Neuronal stem cell (in vitro differentiated cells): ENCODE measurements around the gene LYPD3.

Experiments used
- DNase-seq: peaks from one replicate; pipeline ENCODE4 v3.0.0-alpha.2; 2013; ENCODE audit warnings: low spot score
- H2AFZ ChIP-seq: one replicate; pipeline ENCODE4 v1.6.1; 2013; ENCODE audit warnings: mild to moderate bottlenecking, low read length, inconsistent platforms
- H2AK5ac ChIP-seq: 2 replicates; pipeline ENCODE4 v1.6.1; 2013; ENCODE audit warnings: low read depth, mild to moderate bottlenecking, inconsistent platforms, low read length, moderate library complexity, mixed read lengths
- H2BK120ac ChIP-seq: 2 replicates; pipeline ENCODE4 v1.6.1; 2013; ENCODE audit warnings: low read depth, mild to moderate bottlenecking, inconsistent platforms, low read length, moderate library complexity, mixed read lengths
- H2BK12ac ChIP-seq: one replicate; pipeline ENCODE4 v1.6.1; 2013; ENCODE audit warnings: low read length, inconsistent platforms
- H2BK15ac ChIP-seq: 2 replicates; pipeline ENCODE4 v1.6.1; 2013; ENCODE audit warnings: mild to moderate bottlenecking, low read length, inconsistent platforms, mixed read lengths
- H2BK5ac ChIP-seq: one replicate; pipeline ENCODE4 v1.6.1; 2013; ENCODE audit warnings: inconsistent platforms, mild to moderate bottlenecking, low read length, moderate library complexity
- H3K14ac ChIP-seq: one replicate; pipeline ENCODE4 v1.6.1; 2013; ENCODE audit warnings: low read length, inconsistent platforms
- H3K18ac ChIP-seq: 2 replicates; pipeline ENCODE4 v1.6.1; 2013; ENCODE audit warnings: low read length, inconsistent platforms
- H3K23ac ChIP-seq: 2 replicates; pipeline ENCODE4 v1.6.1; 2013; ENCODE audit warnings: low read depth, mild to moderate bottlenecking, mixed read lengths, low read length, inconsistent platforms; ENCODE audit not compliant: poor library complexity
- H3K27ac ChIP-seq: replicated peaks from 3 replicates; pipeline ENCODE4 v1.5.1; 2013; ENCODE audit warnings: low read length, inconsistent platforms
- H3K27me3 ChIP-seq, 3 experiments: 2 replicates each; pipeline ENCODE4 v1.6.1; 2013; ENCODE audit warnings: low read length in 3 of 3, mild to moderate bottlenecking in 2 of 3, inconsistent platforms in 1 of 3, low read depth in 1 of 3, mixed read lengths in 1 of 3, moderate library complexity in 1 of 3; ENCODE audit not compliant: control insufficient read depth in 3 of 3, insufficient read depth in 3 of 3
- H3K36me3 ChIP-seq, 2 donors: replicated peaks in 1 of 2; 2 replicates each; pipeline ENCODE4 v1.6.1; 2013; ENCODE audit warnings: low read length in 2 of 2; ENCODE audit not compliant: control insufficient read depth in 2 of 2, insufficient read depth in 2 of 2
- H3K4ac ChIP-seq: 2 replicates; pipeline ENCODE4 v1.6.1; 2013; ENCODE audit warnings: inconsistent platforms, mild to moderate bottlenecking, low read length, moderate library complexity
- H3K4me1 ChIP-seq, 2 donors: 1 replicate in 1 of 2; 2 replicates in 1 of 2; pipeline ENCODE4 v1.6.1; 2013; ENCODE audit warnings: low read length in 2 of 2, low read depth in 1 of 2; ENCODE audit not compliant: control insufficient read depth in 2 of 2, insufficient read depth in 1 of 2
- H3K4me2 ChIP-seq: one replicate; pipeline ENCODE4 v1.6.1; 2013; ENCODE audit warnings: mild to moderate bottlenecking, low read length, inconsistent platforms; ENCODE audit not compliant: insufficient read depth, poor library complexity, severe bottlenecking
- H3K4me3 ChIP-seq, 2 donors: 2 replicates each; pipeline ENCODE4 v1.5.1; 2013; ENCODE audit warnings: low read length in 2 of 2, mild to moderate bottlenecking in 2 of 2, inconsistent platforms in 1 of 2, moderate library complexity in 1 of 2
- H3K79me1 ChIP-seq: one replicate; pipeline ENCODE4 v1.6.1; 2013; ENCODE audit warnings: low read depth, mild to moderate bottlenecking, inconsistent platforms, low read length, moderate library complexity
- H3K9ac ChIP-seq: one replicate; pipeline ENCODE4 v1.6.1; 2013; ENCODE audit warnings: mild to moderate bottlenecking, low read depth, low read length, inconsistent platforms; ENCODE audit not compliant: poor library complexity
- H3K9me3 ChIP-seq, 2 donors: replicated peaks in 1 of 2; 2 replicates each; pipeline versions ENCODE3 to v1.6.1; 2013; ENCODE audit warnings: low read length in 2 of 2, mild to moderate bottlenecking in 2 of 2, inconsistent platforms in 1 of 2, low read depth in 1 of 2, mixed read lengths in 1 of 2, moderate library complexity in 1 of 2; ENCODE audit not compliant: control insufficient read depth in 2 of 2, insufficient read depth in 1 of 2
- H4K8ac ChIP-seq: one replicate; pipeline ENCODE4 v1.6.1; 2013; ENCODE audit warnings: low read depth, mild to moderate bottlenecking, inconsistent platforms, low read length, moderate library complexity
- H4K91ac ChIP-seq: one replicate; pipeline ENCODE4 v1.6.1; 2013; ENCODE audit warnings: low read length, low read depth, mild to moderate bottlenecking, inconsistent platforms; ENCODE audit not compliant: poor library complexity
- WGBS, 2 donors: extraction: QIAGEN DNeasy Blood & Tissue Kit; methylation state at CpG; one replicate each; pipeline ENCODE4 v1.1.7; 2013; ENCODE audit warnings: missing lambda C conversion rate in 2 of 2, mixed read lengths in 1 of 2; ENCODE audit not compliant: insufficient read length in 2 of 2, insufficient replicate concordance in 1 of 2; ENCODE audit errors: extremely low coverage in 2 of 2; 5-methylcytosine and 5-hydroxymethylcytosine counted together

The LYPD3 gene

DNA sequence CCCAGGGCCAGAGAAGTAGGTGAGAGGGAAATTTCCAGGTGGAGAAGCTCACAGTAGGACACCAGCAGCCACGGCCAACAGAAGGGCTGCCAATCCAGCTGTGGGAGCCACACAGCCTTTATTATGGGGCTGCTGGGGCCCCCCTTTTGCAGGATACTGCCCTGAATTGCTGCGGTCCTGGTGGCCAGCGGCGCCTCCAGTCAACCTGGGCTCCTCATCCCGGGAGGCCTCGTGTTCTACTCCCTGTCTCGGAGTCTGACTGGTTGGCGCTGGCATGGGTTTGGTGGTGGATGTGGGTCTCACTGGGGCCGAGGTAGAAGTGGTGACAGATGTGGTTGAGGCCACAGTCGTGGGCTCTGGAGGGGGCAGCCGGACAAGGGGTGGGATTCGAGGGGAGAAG, 4.1 kb downstream of the LYPD3 start:
- Histone ChIP-seq H3K4me1 (peaks cover 4 to 9% of the 10 kb centered on the region in 2 donors), H2AK5ac (no peak overlapping the region), H3K23ac (no peak overlapping the region), H2BK12ac (no peak overlapping the region), H3K9ac (no peak overlapping the region), H3K4me2 (no peak overlapping the region), H4K8ac (no peak overlapping the region), H3K4ac (no peak overlapping the region), H3K9me3 (peaks cover 0 to 2% of the 10 kb centered on the region in 2 donors), H2AFZ (no peak overlapping the region), H2BK120ac (no peak overlapping the region), H3K18ac (no peak overlapping the region), H3K79me1 (no peaks in the 10 kb centered on the region), H2BK5ac (no peak overlapping the region), H3K27me3 (peaks cover 6 to 41% (median 28%) of the 10 kb centered on the region in 3 experiments), H3K14ac (no peak overlapping the region), H2BK15ac (no peak overlapping the region), H4K91ac (no peak overlapping the region), H3K4me3 (no peak overlapping the region), H3K27ac (no peak overlapping the region), H3K36me3 (no peaks in the 10 kb centered on the region)
- no CpG with 5 or more reads among the region's 12 CpGs for WGBS, 2 donors
- DNase-seq: no peak

- no peaks in the 10 kb centered on the region for H3K9me3 ChIP-seq
- no CpG with 5 or more reads among the region's 16 CpGs for WGBS, 2 donors
- no peak for DNase-seq
- no peak overlapping the region for H3K4ac ChIP-seq
- no peak overlapping the region for H3K18ac ChIP-seq
- H3K79me1 ChIP-seq: no peaks in the 10 kb centered on the region
- no peak overlapping the region for H3K4me2 ChIP-seq
- no peak overlapping the region for H2BK15ac ChIP-seq
- peaks cover under 1 to 34% (median 21%) of the 10 kb centered on the region in 3 experiments for H3K27me3 ChIP-seq
- no peak overlapping the region for H4K8ac ChIP-seq
- no peak overlapping the region for H2BK12ac ChIP-seq
- H2AFZ ChIP-seq: no peak overlapping the region
- no peak overlapping the region for H2BK120ac ChIP-seq
- no peak overlapping the region for H3K4me3 ChIP-seq
- no peak overlapping the region for H2BK5ac ChIP-seq
- H3K36me3 ChIP-seq: no peaks in the 10 kb centered on the region
- H3K27ac ChIP-seq: no peak overlapping the region
- peaks cover 4 to 9% of the 10 kb centered on the region in 2 donors for H3K4me1 ChIP-seq
- no peak overlapping the region for H2AK5ac ChIP-seq
- no peak overlapping the region for H3K9ac ChIP-seq
- no peak overlapping the region for H4K91ac ChIP-seq
- no peak overlapping the region for H3K23ac ChIP-seq
- H3K14ac ChIP-seq: no peak overlapping the region
Measured at GRCh38 chr19:43460362-43461016, 4.9 kb downstream of the LYPD3 start.

- no peaks in the 10 kb centered on the region for H3K79me1 ChIP-seq
Measured at GRCh38 chr19:43457809-43458208, 7.6 kb downstream of the LYPD3 start.

DNA sequence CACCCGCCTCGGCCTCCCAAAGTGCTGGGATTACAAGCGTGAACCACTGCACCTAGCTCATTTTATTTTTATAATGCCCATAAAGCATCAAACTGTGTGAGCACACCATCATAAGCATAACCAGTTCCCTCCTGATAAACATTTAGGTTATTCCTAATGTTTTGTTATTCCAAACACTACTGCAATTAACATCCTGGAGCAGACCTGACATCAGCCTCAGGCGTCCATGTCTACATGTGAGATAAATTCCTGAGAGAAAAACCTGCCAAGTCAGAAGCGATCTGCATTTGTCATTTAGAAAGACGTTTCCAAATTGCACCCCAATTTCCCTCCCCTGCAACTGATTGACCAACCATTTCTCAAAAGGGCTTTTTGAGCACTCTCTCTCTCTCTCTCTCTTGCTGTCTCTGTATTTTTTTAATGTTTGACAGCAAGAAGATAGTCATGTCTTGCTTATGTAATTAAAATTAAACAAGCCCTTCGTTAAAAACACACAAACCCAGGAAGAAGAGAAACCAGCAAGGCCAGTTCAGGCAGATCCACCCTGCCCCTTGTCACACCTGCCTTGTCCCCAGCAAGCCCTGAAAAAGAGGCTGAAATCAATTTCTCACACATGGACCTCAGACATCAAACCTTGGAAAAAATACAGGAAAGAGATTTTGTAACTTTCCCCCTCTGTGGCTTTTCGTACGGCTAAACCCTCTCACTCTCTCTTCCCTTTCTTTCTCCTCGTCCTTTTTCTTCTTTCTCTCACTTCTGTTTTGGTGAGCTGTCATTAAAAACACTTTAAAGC, 9.9 kb downstream of the LYPD3 start:
- H3K9ac ChIP-seq: no peak overlapping the region
- H3K23ac ChIP-seq: no peak overlapping the region
- peaks cover 2 to 4% of the 10 kb centered on the region in 2 donors for H3K9me3 ChIP-seq
- DNase-seq: no peak
- H3K27me3 ChIP-seq: peaks cover 0 to 5% (median 0%) of the 10 kb centered on the region in 3 experiments
- no peak overlapping the region for H2BK12ac ChIP-seq
- H2BK120ac ChIP-seq: no peak overlapping the region
- no peak overlapping the region for H4K8ac ChIP-seq
- WGBS, 2 donors: no CpG with 5 or more reads among the region's 10 CpGs
- H3K27ac ChIP-seq: no peak overlapping the region
- H2AK5ac ChIP-seq: no peak overlapping the region
- H3K14ac ChIP-seq: no peak overlapping the region
- no peak overlapping the region for H3K4ac ChIP-seq
- H3K4me1 ChIP-seq: no peaks in the 10 kb centered on the region
- no peaks in the 10 kb centered on the region for H3K79me1 ChIP-seq
- H4K91ac ChIP-seq: no peak overlapping the region
- H2AFZ ChIP-seq: no peak overlapping the region
- H2BK5ac ChIP-seq: no peak overlapping the region
- H3K4me2 ChIP-seq: no peak overlapping the region
- H3K18ac ChIP-seq: no peak overlapping the region
- no peak overlapping the region for H3K4me3 ChIP-seq
- no peak overlapping the region for H2BK15ac ChIP-seq
- no peaks in the 10 kb centered on the region for H3K36me3 ChIP-seq

More at GRCh38 chr19:43457809-43458208, 7.6 kb downstream of the LYPD3 start:
- Histone ChIP-seq H3K4me2 (no peak overlapping the region), H3K27me3 (peaks cover 0 to 25% (median 8%) of the 10 kb centered on the region in 3 experiments), H2BK5ac (no peak overlapping the region), H2BK12ac (no peak overlapping the region), H3K27ac (no peak overlapping the region), H2AK5ac (no peak overlapping the region), H3K18ac (no peak overlapping the region), H4K8ac (no peak overlapping the region), H3K4me3 (no peak overlapping the region), H2BK120ac (no peak overlapping the region), H3K9me3 (no peaks in the 10 kb centered on the region), H3K4me1 (peaks cover under 1% of the 10 kb centered on the region in 2 donors), H2AFZ (no peak overlapping the region), H3K9ac (no peak overlapping the region), H4K91ac (no peak overlapping the region), H3K36me3 (no peaks in the 10 kb centered on the region), H3K4ac (no peak overlapping the region), H2BK15ac (no peak overlapping the region), H3K23ac (no peak overlapping the region), H3K14ac (no peak overlapping the region)
- WGBS, 2 donors: no CpG with 5 or more reads among the region's 4 CpGs
- DNase-seq: no peak
